H1 (cell line): ENCODE measurements around the gene CCDC198. TPM values are rescaled to one million over a fixed set of nuclear protein-coding genes. Genes with fewer than 3 reads are reported as not detected.

Source experiments
- CTCF ChIA-PET: fragments of 300-600 bp; sonication (Branson Sonifier 250); formaldehyde crosslinking; loops from one replicate; lab custom pipeline; 2021; ENCODE audit not compliant: partially characterized antibody; lab: Charles Lee
- POLR2A ChIA-PET: fragments of 300-600 bp; sonication (Branson Sonifier 250); formaldehyde crosslinking; loops from one replicate; lab custom pipeline; 2021; ENCODE audit warnings: inconsistent platforms; ENCODE audit not compliant: partially characterized antibody; lab: Charles Lee
- DNase-seq, 2 experiments: peaks; one replicate each; pipeline versions ENCODE4 v3.0.0 to v3.0.0-alpha.2; 2010 to 2022; ENCODE audit warnings: low spot score in 2 of 2, low read depth in 1 of 2, mixed read lengths in 1 of 2
- FAIRE-seq: peaks from 2 replicates; lab custom pipeline; 2011; peaks lifted over from hg19 to GRCh38; lab: Jason Lieb, UNC
- H2AFZ ChIP-seq: 2 replicates; pipeline ENCODE4 v1.8.1; 2012; ENCODE audit warnings: low read length, inconsistent platforms
- H2AK5ac ChIP-seq: 2 replicates; pipeline ENCODE4 v1.6.1; 2013; ENCODE audit warnings: low read depth, low read length
- H2BK120ac ChIP-seq: replicated peaks from 2 replicates; pipeline ENCODE3; 2013; ENCODE audit warnings: low read depth, low read length, inconsistent platforms
- H2BK12ac ChIP-seq: 2 replicates; pipeline ENCODE4 v1.6.1; 2013; ENCODE audit warnings: low read depth, low read length
- H2BK15ac ChIP-seq: 2 replicates; pipeline ENCODE4 v1.6.1; 2013; ENCODE audit warnings: low read length
- H2BK20ac ChIP-seq: 2 replicates; pipeline ENCODE4 v1.6.1; 2013; ENCODE audit warnings: low read length
- H2BK5ac ChIP-seq: 2 replicates; pipeline ENCODE4 v1.6.1; 2013; ENCODE audit warnings: low read depth, low read length
- H3K14ac ChIP-seq: 2 replicates; pipeline ENCODE4 v1.6.1; 2013; ENCODE audit warnings: inconsistent platforms; ENCODE audit not compliant: insufficient read length
- H3K18ac ChIP-seq: 2 replicates; pipeline ENCODE4 v1.6.1; 2013; ENCODE audit warnings: low read length; ENCODE audit errors: extremely low read depth
- H3K23ac ChIP-seq: 2 replicates; pipeline ENCODE4 v1.6.1; 2013; ENCODE audit warnings: inconsistent platforms; ENCODE audit not compliant: insufficient read length
- H3K23me2 ChIP-seq: 2 replicates; pipeline ENCODE4 v1.6.1; 2013; ENCODE audit warnings: low read depth, low read length
- H3K27ac ChIP-seq: 2 replicates; pipeline ENCODE4 v1.6.1; 2011; ENCODE audit warnings: low read depth, low read length, inconsistent platforms
- H3K27me3 ChIP-seq, 4 experiments: replicated peaks in 1 of 4; 1 replicate in 1 of 4; 2 replicates in 3 of 4; pipeline versions ENCODE4 v1.6.1 to v1.8.1; 2011 to 2013; ENCODE audit warnings: low read length in 3 of 4, mild to moderate bottlenecking in 3 of 4, inconsistent platforms in 2 of 4, mixed read lengths in 2 of 4, moderate library complexity in 1 of 4; ENCODE audit not compliant: control insufficient read depth in 3 of 4, insufficient read depth in 3 of 4; ENCODE audit errors: extremely low read depth in 1 of 4
- H3K36me3 ChIP-seq, 4 experiments: 2 replicates each; pipeline versions ENCODE4 v1.6.1 to v1.8.1; 2011 to 2013; ENCODE audit warnings: mild to moderate bottlenecking in 4 of 4, low read length in 3 of 4, moderate library complexity in 2 of 4, control low read depth in 1 of 4, inconsistent platforms in 1 of 4; ENCODE audit not compliant: insufficient read depth in 4 of 4, control insufficient read depth in 2 of 4
- H3K4ac ChIP-seq: replicated peaks from 2 replicates; pipeline ENCODE3; 2013; ENCODE audit warnings: low read length, low read depth, mixed read lengths, inconsistent platforms; ENCODE audit not compliant: insufficient read length
- H3K4me1 ChIP-seq, 4 experiments: replicated peaks in 1 of 4; 1 replicate in 1 of 4; 2 replicates in 3 of 4; pipeline versions ENCODE4 v1.6.1 to v1.8.1; 2011 to 2013; ENCODE audit warnings: low read length in 3 of 4, inconsistent platforms in 2 of 4, mixed read lengths in 1 of 4; ENCODE audit not compliant: insufficient read depth in 4 of 4, control insufficient read depth in 3 of 4
- H3K4me2 ChIP-seq, 2 experiments: 2 replicates each; pipeline versions ENCODE4 v1.6.1 to v1.8.1; 2011 to 2013; ENCODE audit warnings: low read depth in 2 of 2, low read length in 2 of 2, control low read depth in 1 of 2, inconsistent platforms in 1 of 2, mild to moderate bottlenecking in 1 of 2; ENCODE audit not compliant: insufficient read depth in 1 of 2
- H3K4me3 ChIP-seq, 4 experiments: fragments of 200-600, 300-600 bp in 1 of 4; sonication (generic), shearing (Covaris generic), sonication (Bioruptor Twin) in 1 of 4; 2 replicates each; pipeline versions ENCODE4 v1.5.1 to v1.8.1; 2011 to 2016; ENCODE audit warnings: low read length in 4 of 4, low read depth in 3 of 4, control low read depth in 2 of 4, inconsistent platforms in 2 of 4, mild to moderate bottlenecking in 2 of 4, mixed read lengths in 1 of 4, moderate library complexity in 1 of 4; ENCODE audit not compliant: insufficient read depth in 2 of 4; ENCODE audit errors: extremely low read depth in 1 of 4
- H3K56ac ChIP-seq: replicated peaks from 2 replicates; pipeline ENCODE3; 2013; ENCODE audit warnings: low read depth, mild to moderate bottlenecking, mixed read lengths, low read length, inconsistent platforms; ENCODE audit not compliant: insufficient read length
- H3K79me1 ChIP-seq: 2 replicates; pipeline ENCODE4 v1.6.1; 2013; ENCODE audit warnings: low read depth, low read length, control low read depth
- H3K79me2 ChIP-seq, 2 experiments: 2 replicates each; pipeline versions ENCODE4 v1.6.1 to v1.8.1; 2012 to 2013; ENCODE audit warnings: low read length in 2 of 2, mild to moderate bottlenecking in 2 of 2, inconsistent platforms in 1 of 2; ENCODE audit not compliant: insufficient read depth in 2 of 2, control insufficient read depth in 1 of 2
- H3K9ac ChIP-seq, 4 experiments: replicated peaks in 1 of 4; 1 replicate in 1 of 4; 2 replicates in 3 of 4; pipeline versions ENCODE4 v1.6.1 to v1.8.1; 2011 to 2013; ENCODE audit warnings: low read depth in 3 of 4, low read length in 3 of 4, control low read depth in 2 of 4, mild to moderate bottlenecking in 2 of 4, moderate library complexity in 2 of 4, inconsistent platforms in 1 of 4; ENCODE audit errors: extremely low read depth in 1 of 4
- H3K9me3 ChIP-seq, 2 experiments: 2 replicates each; pipeline versions ENCODE4 v1.6.1 to v1.8.1; 2012 to 2013; ENCODE audit warnings: mild to moderate bottlenecking in 2 of 2, moderate library complexity in 2 of 2, control low read depth in 1 of 2, inconsistent platforms in 1 of 2, low read depth in 1 of 2, low read length in 1 of 2, mixed read lengths in 1 of 2; ENCODE audit not compliant: insufficient read depth in 2 of 2
- H4K20me1 ChIP-seq, 2 experiments: replicated peaks in 1 of 2; 2 replicates each; pipeline versions ENCODE3 to v1.8.1; 2011 to 2013; ENCODE audit warnings: inconsistent platforms in 2 of 2, low read length in 2 of 2, mild to moderate bottlenecking in 1 of 2; ENCODE audit not compliant: insufficient read depth in 2 of 2, control insufficient read depth in 1 of 2
- H4K5ac ChIP-seq: 2 replicates; pipeline ENCODE4 v1.6.1; 2013; ENCODE audit warnings: low read length, low read depth, mixed read lengths, inconsistent platforms; ENCODE audit not compliant: insufficient read length
- H4K8ac ChIP-seq: 2 replicates; pipeline ENCODE4 v1.8.0; 2013; ENCODE audit warnings: mild to moderate bottlenecking, moderate library complexity, low read length, inconsistent platforms; ENCODE audit not compliant: insufficient read depth; ENCODE audit errors: extremely low read depth
- H4K91ac ChIP-seq: replicated peaks from 2 replicates; pipeline ENCODE3; 2013; ENCODE audit warnings: low read length, mixed read lengths, inconsistent platforms; ENCODE audit not compliant: insufficient read length
- CBX8 ChIP-seq: fragments of 300-800, 300-1000 bp; sonication (generic); IDR thresholded peaks from 2 replicates; pipeline ENCODE4 v1.7.1; 2016; ENCODE audit warnings: low read depth, low read length, borderline replicate concordance
- RFX5 ChIP-seq: IDR thresholded peaks from 2 replicates; pipeline ENCODE4 v1.6.1; 2011; ENCODE audit warnings: low read depth, low read length, improper control_type of control experiment, borderline replicate concordance
- WGBS, 2 experiments: shearing (Covaris generic) in 1 of 2; methylation state at CpG; one replicate each; pipeline versions ENCODE4 v1.1.6 to v1.1.7; 2013 to 2015; ENCODE audit warnings: low lambda C conversion rate in 2 of 2, mixed read lengths in 2 of 2, inconsistent platforms in 1 of 2, low coverage in 1 of 2, missing lambda C conversion rate in 1 of 2; ENCODE audit not compliant: insufficient replicate concordance in 2 of 2, insufficient coverage in 1 of 2, insufficient read length in 1 of 2; ENCODE audit errors: extremely low coverage in 1 of 2, missing lambda C conversion rate in 1 of 2; 5-methylcytosine and 5-hydroxymethylcytosine counted together
- polyA plus RNA-seq, 7 experiments: library from polyadenylated mRNA; depleted of rRNA in 3 of 7; stranded (reverse) in 5 of 7; unstranded in 2 of 7; fragments of >200 nt in 5 of 7; fragments of 200-250 nt in 2 of 7; gene quantifications; 1 replicate in 5 of 7; 2 replicates in 1 of 7; 4 replicates in 1 of 7; pipeline versions ENCODE4 v1.2.1 to v1.2.3, GENCODE V29; 2011 to 2013; ENCODE audit warnings: missing spikeins in 2 of 7, mixed read lengths in 2 of 7
- total RNA-seq: library from RNA; stranded (reverse); fragmentation: NEBNext Ultra II Directional; extraction: Animal tissue kit (Norgen Biotek cat#: 25700); gene quantifications from 2 replicates; pipeline ENCODE4 v1.2.1, GENCODE V29; 2021
- TF ChIP-seq, protein P1 (sequence below), 3 experiments: IDR thresholded peaks; 1 replicate in 2 of 3; 2 replicates in 1 of 3; pipeline versions ENCODE4 v1.5.1 to v1.6.1; 2011; ENCODE audit warnings: low read length in 3 of 3, mild to moderate bottlenecking in 3 of 3, inconsistent platforms in 2 of 3, low read depth in 1 of 3, moderate library complexity in 1 of 3; ENCODE audit not compliant: insufficient read depth in 1 of 3; ENCODE audit errors: control extremely low read depth in 1 of 3

CCDC198 gene
- total and polyA plus RNA-seq, 2 of the 8 experiments (the other 6 are each of a cell fraction or from before 2014, with no cell fraction given), result not detected

DNA sequence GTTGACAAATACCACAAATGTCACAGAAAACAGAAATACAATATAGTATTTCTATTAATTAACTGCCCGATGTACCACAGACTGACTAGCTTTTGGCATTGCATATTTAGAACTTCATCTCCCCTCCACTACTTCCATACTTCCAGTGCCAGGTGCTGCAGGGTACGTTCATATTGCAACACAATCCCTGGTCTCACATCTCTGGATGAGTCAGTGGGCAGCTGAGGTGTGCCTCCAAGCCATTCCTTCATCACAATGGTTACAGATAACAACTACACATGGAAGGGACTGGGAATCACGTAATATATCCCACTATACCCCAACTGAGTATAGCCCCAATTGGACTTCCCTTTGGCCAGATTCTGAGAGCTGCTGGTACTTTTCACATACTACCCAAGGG lies 31.1 kb downstream of the CCDC198 start:
- Histone ChIP-seq H3K4me3 (no peak overlapping the region), H3K27ac (no peak overlapping the region), H2BK20ac (no peak overlapping the region), H3K9me3 (no peaks in the 10 kb centered on the region), H3K36me3 (no peaks in the 10 kb centered on the region), H3K56ac (no peak overlapping the region), H3K9ac (no peak overlapping the region), H2BK12ac (no peak overlapping the region), H3K23ac (no peak overlapping the region), H3K79me2 (no peaks in the 10 kb centered on the region), H2AK5ac (no peak overlapping the region), H2BK120ac (no peak overlapping the region), H3K4ac (peak overlapping the region; percentile 51), H3K23me2 (no peaks in the 10 kb centered on the region), H4K8ac (no peak overlapping the region), H3K18ac (no peak overlapping the region), H4K91ac (no peak overlapping the region), H2AFZ (no peak overlapping the region), H2BK15ac (no peak overlapping the region), H2BK5ac (no peak overlapping the region), H3K27me3 (no peaks in the 10 kb centered on the region), H3K79me1 (no peaks in the 10 kb centered on the region), H4K5ac (no peak overlapping the region), H3K14ac (no peak overlapping the region), H3K4me1 (no peaks in the 10 kb centered on the region), H3K4me2 (no peak overlapping the region), H4K20me1 (peaks cover 0 to 1% of the 10 kb centered on the region in 2 experiments)
- DNase-seq, result no peak
- CTCF ChIA-PET, result no interaction called here
- TF ChIP-seq, protein P1, sequence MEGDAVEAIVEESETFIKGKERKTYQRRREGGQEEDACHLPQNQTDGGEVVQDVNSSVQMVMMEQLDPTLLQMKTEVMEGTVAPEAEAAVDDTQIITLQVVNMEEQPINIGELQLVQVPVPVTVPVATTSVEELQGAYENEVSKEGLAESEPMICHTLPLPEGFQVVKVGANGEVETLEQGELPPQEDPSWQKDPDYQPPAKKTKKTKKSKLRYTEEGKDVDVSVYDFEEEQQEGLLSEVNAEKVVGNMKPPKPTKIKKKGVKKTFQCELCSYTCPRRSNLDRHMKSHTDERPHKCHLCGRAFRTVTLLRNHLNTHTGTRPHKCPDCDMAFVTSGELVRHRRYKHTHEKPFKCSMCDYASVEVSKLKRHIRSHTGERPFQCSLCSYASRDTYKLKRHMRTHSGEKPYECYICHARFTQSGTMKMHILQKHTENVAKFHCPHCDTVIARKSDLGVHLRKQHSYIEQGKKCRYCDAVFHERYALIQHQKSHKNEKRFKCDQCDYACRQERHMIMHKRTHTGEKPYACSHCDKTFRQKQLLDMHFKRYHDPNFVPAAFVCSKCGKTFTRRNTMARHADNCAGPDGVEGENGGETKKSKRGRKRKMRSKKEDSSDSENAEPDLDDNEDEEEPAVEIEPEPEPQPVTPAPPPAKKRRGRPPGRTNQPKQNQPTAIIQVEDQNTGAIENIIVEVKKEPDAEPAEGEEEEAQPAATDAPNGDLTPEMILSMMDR (IDR thresholded peaks at IDR 0.05; ENCODE audit: control extremely low read depth in 1 of 3, insufficient read depth in 1 of 3, low read depth in 1 of 3, low read length in 3 of 3), result no peak
- no peak for TF ChIP-seq CBX8
- TF ChIP-seq RFX5, result no peak
- no peak for FAIRE-seq
- WGBS, 2 experiments, result 88% methylated on average over 3 of the region's 3 CpGs; no CpG with 5 or more reads in 1 of the 2 experiments
- POLR2A ChIA-PET, result no interaction called here
